ENCODE measurements around the gene GDF15.

The GDF15 gene

GRCh38 chr19:18433735-18434398, 47.9 kb downstream of the GDF15 start (continued):
- TF ChIP-seq ZNF791 (tag by site-specific recombination; IDR thresholded peaks at IDR 0.05) (no peak), ZNF398 (tag by site-specific recombination; IDR thresholded peaks at IDR 0.05) (peak; percentile 82), KLF1 (tag by site-specific recombination; IDR thresholded peaks at IDR 0.05) (peak; percentile 83), ZNF76 (tag by site-specific recombination; IDR thresholded peaks at IDR 0.05; ENCODE audit: borderline replicate concordance, low read depth) (peak; percentile 50; the same call in 1 of the 2 replicates), GLI2 (tag by site-specific recombination; IDR thresholded peaks at IDR 0.05; ENCODE audit: borderline replicate concordance, low read depth) (no peak), ZNF2 (tag by site-specific recombination; IDR thresholded peaks at IDR 0.05) (0 out of 2 replicates have a peak, but pooled peaks have one; percentile 34), PATZ1 (tag by site-specific recombination; IDR thresholded peaks at IDR 0.05) (peak; percentile 88), SP3 (tag by site-specific recombination; IDR thresholded peaks at IDR 0.05) (peak; percentile 70), ZXDB (tag by site-specific recombination; IDR thresholded peaks at IDR 0.05) (peak; percentile 95), ZIC2 (tag by site-specific recombination; IDR thresholded peaks at IDR 0.05) (peak; percentile 81), ZNF629 (tag by site-specific recombination; IDR thresholded peaks at IDR 0.05) (0 out of 2 replicates have a peak, but pooled peaks have one; percentile 21), ZNF132 (tag by site-specific recombination; IDR thresholded peaks at IDR 0.05; ENCODE audit: borderline replicate concordance) (no peak), ZNF18 (tag by site-specific recombination; IDR thresholded peaks at IDR 0.05) (no peak), ZBTB20 (tag by site-specific recombination; IDR thresholded peaks at IDR 0.05) (peak; percentile 65), BCL11B (tag by site-specific recombination; IDR thresholded peaks at IDR 0.05; ENCODE audit: low read depth) (peak; percentile 70; the same call in 1 of the 2 replicates), YY2 (tag by site-specific recombination; IDR thresholded peaks at IDR 0.05) (no peak), GLIS2 (tag by site-specific recombination; IDR thresholded peaks at IDR 0.05) (peak; percentile 53; the same call in 1 of the 2 replicates), ZBTB48 (tag by site-specific recombination; IDR thresholded peaks at IDR 0.05) (peak; percentile 33; the same call in 1 of the 2 replicates), ZNF610 (tag by site-specific recombination; IDR thresholded peaks at IDR 0.05; ENCODE audit: borderline replicate concordance) (0 out of 2 replicates have a peak, but pooled peaks have one; percentile 36), KLF9 (tag by site-specific recombination; IDR thresholded peaks at IDR 0.05; ENCODE audit: low read depth) (no peak), ZNF654 (tag by site-specific recombination; IDR thresholded peaks at IDR 0.05; ENCODE audit: low read depth) (no peak), ZFHX2 (tag by site-specific recombination; conservative IDR thresholded peaks at IDR 0.05) (peak; percentile 36; the same call in 1 of the 2 replicates), SP7 (tag by site-specific recombination; IDR thresholded peaks at IDR 0.05) (peak; percentile 52)
